Testis (tissue), 2 donors: Measurements from ENCODE around the gene UPF3A.

ENCODE experiments used
- POLR2A ChIP-seq: fragments of 450-650 bp; IDR thresholded peaks from one replicate; pipeline ENCODE4 v1.6.1; 2017; ENCODE audit warnings: antibody characterized with exemption, mild to moderate bottlenecking, moderate library complexity
- TF ChIP-seq, protein P1 (sequence below), 3 experiments: fragments of 450-650 bp in 2 of 3; fragments of 200-600 bp in 1 of 3; sonication (generic) in 1 of 3; IDR thresholded peaks; one replicate each; pipeline ENCODE4 v1.5.1; 2016 to 2019; ENCODE audit warnings: antibody characterized with exemption in 3 of 3, mild to moderate bottlenecking in 2 of 3, moderate library complexity in 1 of 3

DNA sequence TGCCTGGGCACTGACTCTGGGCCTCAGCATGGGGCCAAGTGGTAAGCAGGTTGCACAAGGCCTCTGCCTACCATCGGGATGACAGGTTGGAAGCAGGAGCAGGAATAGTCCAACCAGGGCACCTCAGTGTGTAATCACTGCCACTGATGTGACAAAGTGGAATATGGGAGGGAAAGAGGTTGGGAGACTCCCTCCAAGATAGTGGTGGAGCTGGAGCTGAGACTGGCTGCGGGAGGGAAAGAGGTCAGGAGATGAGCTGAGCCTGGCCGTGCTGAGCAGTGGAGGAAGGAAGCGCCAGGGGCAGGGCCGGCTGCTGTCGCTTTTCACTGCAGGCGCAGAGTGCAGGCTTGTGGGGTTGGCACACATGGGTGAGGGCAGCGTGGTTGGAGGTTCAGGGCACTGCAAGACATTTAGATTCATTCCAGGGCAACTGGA, 6.8 kb downstream of the UPF3A start:
- TF ChIP-seq, protein P1, sequence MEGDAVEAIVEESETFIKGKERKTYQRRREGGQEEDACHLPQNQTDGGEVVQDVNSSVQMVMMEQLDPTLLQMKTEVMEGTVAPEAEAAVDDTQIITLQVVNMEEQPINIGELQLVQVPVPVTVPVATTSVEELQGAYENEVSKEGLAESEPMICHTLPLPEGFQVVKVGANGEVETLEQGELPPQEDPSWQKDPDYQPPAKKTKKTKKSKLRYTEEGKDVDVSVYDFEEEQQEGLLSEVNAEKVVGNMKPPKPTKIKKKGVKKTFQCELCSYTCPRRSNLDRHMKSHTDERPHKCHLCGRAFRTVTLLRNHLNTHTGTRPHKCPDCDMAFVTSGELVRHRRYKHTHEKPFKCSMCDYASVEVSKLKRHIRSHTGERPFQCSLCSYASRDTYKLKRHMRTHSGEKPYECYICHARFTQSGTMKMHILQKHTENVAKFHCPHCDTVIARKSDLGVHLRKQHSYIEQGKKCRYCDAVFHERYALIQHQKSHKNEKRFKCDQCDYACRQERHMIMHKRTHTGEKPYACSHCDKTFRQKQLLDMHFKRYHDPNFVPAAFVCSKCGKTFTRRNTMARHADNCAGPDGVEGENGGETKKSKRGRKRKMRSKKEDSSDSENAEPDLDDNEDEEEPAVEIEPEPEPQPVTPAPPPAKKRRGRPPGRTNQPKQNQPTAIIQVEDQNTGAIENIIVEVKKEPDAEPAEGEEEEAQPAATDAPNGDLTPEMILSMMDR (IDR thresholded peaks at IDR 0.05), result no peak
- no peak for TF ChIP-seq POLR2A
